Urinary bladder (tissue), 2 donors: ENCODE measurements around the gene CCN6. TPM values are rescaled to one million over a fixed set of nuclear protein-coding genes. Genes with fewer than 3 reads are reported as not detected.

Experiments used
- polyA plus RNA-seq: library from polyadenylated mRNA; stranded (reverse); fragments of 200-250 nt; gene quantifications from one replicate; pipeline ENCODE4 v1.2.3, GENCODE V29; 2013
- total RNA-seq: library from RNA; depleted of rRNA; stranded (reverse); fragments of >200 nt; gene quantifications from one replicate; pipeline ENCODE4 v1.2.3, GENCODE V29; 2014
- donor health status: healthy.

Gene CCN6
- total and polyA plus RNA-seq, 2 donors: not detected

Other genes with a start within 250 kb of the CCN6 start
- 201 TPM for gene FYN, start 180.7 kb upstream of the CCN6 start, total RNA-seq
- 91.5 TPM for gene FYN, start 180.7 kb upstream of the CCN6 start, polyA plus RNA-seq
- 80.2 TPM for gene TUBE1, start 33.4 kb downstream of the CCN6 start, total RNA-seq
- gene TUBE1, start 33.4 kb downstream of the CCN6 start, polyA plus RNA-seq: 19.5 TPM
- 27.8 TPM for gene FAM229B, start 33.5 kb downstream of the CCN6 start, total RNA-seq
- 25.8 TPM for gene FAM229B, start 33.5 kb downstream of the CCN6 start, polyA plus RNA-seq
- gene LAMA4, start 200.5 kb downstream of the CCN6 start, total RNA-seq: 426 TPM
- 101 TPM for gene LAMA4, start 200.5 kb downstream of the CCN6 start, polyA plus RNA-seq